Lower leg skin (tissue), 4 donors: ENCODE measurements around the gene TMCC2. TPM values are rescaled to one million over a fixed set of nuclear protein-coding genes. Genes with fewer than 3 reads are reported as not detected.

Experiments used
- DNase-seq, 2 donors: peaks; one replicate each; pipeline ENCODE4 v3.0.0-alpha.2; 2019; ENCODE audit warnings: low spot score in 2 of 2
- H3K4me3 ChIP-seq: fragments of 200-600 bp; sonication (generic); 2 replicates; pipeline ENCODE4 v1.5.1; 2017; ENCODE audit warnings: mild to moderate bottlenecking, low read depth; ENCODE audit not compliant: poor library complexity, severe bottlenecking
- CTCF ChIP-seq, 3 donors: fragments of 450-650 bp; IDR thresholded peaks; one replicate each; pipeline ENCODE4 v1.5.1; 2016; ENCODE audit warnings: antibody characterized with exemption in 3 of 3, mild to moderate bottlenecking in 3 of 3, moderate library complexity in 2 of 3
- POLR2A ChIP-seq, 2 donors: fragments of 450-650 bp; IDR thresholded peaks; one replicate each; pipeline ENCODE4 v1.6.1; 2016 to 2017; ENCODE audit warnings: antibody characterized with exemption in 2 of 2, mild to moderate bottlenecking in 1 of 2, moderate library complexity in 1 of 2
- WGBS, 2 donors: methylation state at CpG; one replicate each; pipeline ENCODE4 v1.1.5; 2018; 5-methylcytosine and 5-hydroxymethylcytosine counted together
- intact Hi-C: fragments of 100-400 bp; cut with DNase I; formaldehyde crosslinking; loops from one replicate; pipeline ENCODE4 v1.15.0; 2023; ENCODE audit warnings: low total_unique reads
- total RNA-seq, 4 donors: library from RNA; depleted of rRNA; stranded (reverse); fragments of >200 nt; gene quantifications; one replicate each; pipeline ENCODE4 v1.1.0, GENCODE V29; 2016

Gene TMCC2
- total RNA-seq, 4 donors from 2014 or later, result 2.2 to 4.2 (median 3.5) TPM

- intact Hi-C loops, result no loop called here
- no peak overlapping the region for H3K4me3 ChIP-seq
- WGBS, 2 donors, result 94 to 95% methylated on average over 7 to 10 of the region's 10 CpGs
- peak in 1 of 2 donors; percentile 54 for DNase-seq
- TF ChIP-seq POLR2A (IDR thresholded peaks at IDR 0.05) (no peak), CTCF (IDR thresholded peaks at IDR 0.05) (no peak)
Measured at GRCh38 chr1:205187420-205187819, 40.3 kb upstream of the TMCC2 start.

GRCh38 chr1:205188098-205188497 lies 39.6 kb upstream of the TMCC2 start:
- no peak overlapping the region for H3K4me3 ChIP-seq
- WGBS, 2 donors, result 72 to 80% methylated on average over 2 of the region's 2 CpGs
- intact Hi-C loops, result no loop called here
- TF ChIP-seq CTCF (IDR thresholded peaks at IDR 0.05) (no peak), POLR2A (IDR thresholded peaks at IDR 0.05) (no peak)
- DNase-seq, result no peak

GRCh38 chr1:205188596-205188995 lies 39.1 kb upstream of the TMCC2 start:
- intact Hi-C loops, result no loop called here
- H3K4me3 ChIP-seq, result no peak overlapping the region
- TF ChIP-seq POLR2A (IDR thresholded peaks at IDR 0.05) (no peak), CTCF (IDR thresholded peaks at IDR 0.05) (no peak)
- no peak for DNase-seq
- WGBS, 2 donors, result 54 to 79% methylated on average over 2 of the region's 2 CpGs

GRCh38 chr1:205189131-205189530 lies 38.6 kb upstream of the TMCC2 start:
- TF ChIP-seq CTCF (IDR thresholded peaks at IDR 0.05) (no peak), POLR2A (IDR thresholded peaks at IDR 0.05) (no peak)
- intact Hi-C loops, result no loop called here
- no peak overlapping the region for H3K4me3 ChIP-seq
- WGBS, 2 donors, result 59 to 71% methylated on average over 2 of the region's 2 CpGs
- no peak for DNase-seq

- WGBS, 2 donors, result 39 to 42% methylated on average over 9 of the region's 9 CpGs
- intact Hi-C loops, result no loop called here
- no peak overlapping the region for H3K4me3 ChIP-seq
- TF ChIP-seq CTCF (IDR thresholded peaks at IDR 0.05) (no peak), POLR2A (IDR thresholded peaks at IDR 0.05) (no peak)
- no peak for DNase-seq
Measured at GRCh38 chr1:205190845-205191577, 36.7 kb upstream of the TMCC2 start.

- no peak overlapping the region for H3K4me3 ChIP-seq
- WGBS, 2 donors, result 44 to 52% methylated on average over 2 of the region's 2 CpGs
- no peak for TF ChIP-seq POLR2A (IDR thresholded peaks at IDR 0.05)
- TF ChIP-seq CTCF (IDR thresholded peaks at IDR 0.05), result no peak
- intact Hi-C loops, result no loop called here
- no peak for DNase-seq
Measured at GRCh38 chr1:205191622-205192021, 36.1 kb upstream of the TMCC2 start.
